Body of pancreas (tissue), 4 donors: ENCODE results near the gene KLHL29. TPM values are rescaled to one million over a fixed set of nuclear protein-coding genes. Genes with fewer than 3 reads are reported as not detected.

ENCODE experiments used
- ATAC-seq: fragments of 150-250 bp; one replicate; pipeline ENCODE4 v1.9.1; 2016
- DNase-seq, 4 donors: peaks; one replicate each; pipeline ENCODE4 v3.0.0-alpha.2; 2019
- H3K27ac ChIP-seq, 4 donors: fragments of 200-600 bp; sonication (generic); 1 replicate in 3 of 4; 2 replicates in 1 of 4; pipeline versions ENCODE4 v1.5.1 to v1.6.1; 2016 to 2019; ENCODE audit warnings: mild to moderate bottlenecking in 1 of 4, mixed read lengths in 1 of 4, moderate library complexity in 1 of 4
- H3K27me3 ChIP-seq, 2 donors: fragments of 200-600 bp; sonication (generic); one replicate each; pipeline ENCODE4 v1.6.0; 2016; ENCODE audit warnings: mild to moderate bottlenecking in 1 of 2
- H3K36me3 ChIP-seq, 2 donors: fragments of 200-600 bp; sonication (generic); replicated peaks in 1 of 2; 2 replicates each; pipeline ENCODE4 v1.5.1; 2016; ENCODE audit warnings: low read depth in 2 of 2; ENCODE audit not compliant: insufficient read depth in 1 of 2
- H3K4me1 ChIP-seq: fragments of 200-600 bp; sonication (generic); one replicate; pipeline ENCODE4 v1.6.0; 2016
- H3K4me3 ChIP-seq, 2 donors: fragments of 200-600 bp; sonication (generic); 1 replicate in 1 of 2; 2 replicates in 1 of 2; pipeline ENCODE4 v1.5.1; 2016 to 2019
- H3K9me3 ChIP-seq, 3 donors: fragments of 200-600 bp; sonication (generic); 1 replicate in 2 of 3; 2 replicates in 1 of 3; pipeline ENCODE4 v1.5.1; 2016
- CTCF ChIP-seq, 7 experiments: fragments of 450-650 bp in 4 of 7; fragments of 200-600 bp in 3 of 7; sonication (generic) in 3 of 7; IDR thresholded peaks; one replicate each; pipeline ENCODE4 v1.5.1; 2016 to 2019; ENCODE audit warnings: antibody characterized with exemption in 7 of 7
- POLR2A ChIP-seq, 3 donors: fragments of 450-650 bp; IDR thresholded peaks; one replicate each; pipeline ENCODE4 v1.6.1; 2016; ENCODE audit warnings: antibody characterized with exemption in 3 of 3, mild to moderate bottlenecking in 2 of 3
- WGBS, 2 donors: methylation state at CpG; one replicate each; pipeline ENCODE4 v1.1.5; 2017; 5-methylcytosine and 5-hydroxymethylcytosine counted together
- intact Hi-C: fragments of 100-400 bp; cut with DNase I; formaldehyde crosslinking; loops from one replicate; pipeline ENCODE4 v1.15.1; 2023
- total RNA-seq, 2 donors: library from RNA; depleted of rRNA; stranded (reverse); fragments of >200 nt; gene quantifications; one replicate each; pipeline ENCODE4 v1.1.0, GENCODE V29; 2016

KLHL29 gene
- total RNA-seq, 2 donors from 2014 or later, result 4.0 to 4.4 TPM

DNA sequence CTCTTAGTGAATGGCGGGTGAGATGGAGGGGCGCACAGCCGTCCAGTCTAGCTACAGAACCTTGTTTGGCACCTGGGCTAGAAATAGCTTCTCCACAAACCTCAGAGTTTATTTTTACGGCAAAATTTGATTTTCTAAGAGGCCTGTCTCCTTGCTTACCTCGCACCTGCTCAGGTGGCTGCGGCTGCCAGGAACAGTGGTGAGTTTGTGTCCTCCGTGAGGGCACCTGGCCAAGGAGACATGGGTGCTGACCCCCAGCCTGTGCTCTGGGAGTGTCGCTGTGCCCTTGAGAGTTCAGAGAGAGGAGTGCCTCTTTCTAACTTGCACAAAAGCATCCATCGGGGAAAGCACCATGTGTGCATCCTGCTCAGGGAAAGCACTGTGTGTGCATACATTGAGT lies 97.2 kb downstream of the KLHL29 start:
- Histone ChIP-seq H3K9me3 (no peaks in the 10 kb centered on the region), H3K27ac (peak overlapping the region in 2 of 4 donors; percentile 75 to 85), H3K4me3 (no peak overlapping the region), H3K4me1 (peaks cover 42% of the 10 kb centered on the region), H3K27me3 (no peaks in the 10 kb centered on the region), H3K36me3 (no peaks in the 10 kb centered on the region)
- DNase-seq (peak in 1 of 4 donors; percentile 13), ATAC-seq (no peak)
- intact Hi-C loops, result no loop called here
- TF ChIP-seq POLR2A (IDR thresholded peaks at IDR 0.05) (no peak), CTCF (IDR thresholded peaks at IDR 0.05) (no peak)
- 47 to 64% methylated on average over 8 to 9 of the region's 9 CpGs for WGBS, 2 donors

DNA sequence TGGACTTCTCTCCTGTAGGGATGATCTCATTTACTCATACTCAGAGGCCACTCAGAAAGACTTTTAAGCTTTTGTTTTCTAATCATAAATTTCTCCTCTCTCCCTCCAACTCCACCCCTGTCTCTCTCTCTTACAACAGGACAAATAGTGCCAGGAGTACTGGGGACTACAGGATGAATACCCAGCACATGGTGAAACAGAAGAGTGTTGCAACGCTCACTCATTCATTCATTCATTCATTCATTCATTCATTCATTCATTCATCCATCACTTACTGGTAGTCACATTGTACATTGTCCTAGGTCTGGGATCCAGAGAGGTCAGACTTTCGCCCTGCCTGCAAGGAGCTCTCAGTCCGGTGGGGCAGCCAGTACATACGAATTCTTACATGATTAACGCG lies 97.6 kb downstream of the KLHL29 start:
- Histone ChIP-seq H3K4me3 (no peak overlapping the region), H3K4me1 (peaks cover 42% of the 10 kb centered on the region), H3K9me3 (no peaks in the 10 kb centered on the region), H3K27ac (no peak overlapping the region), H3K27me3 (no peaks in the 10 kb centered on the region), H3K36me3 (no peaks in the 10 kb centered on the region)
- TF ChIP-seq CTCF (IDR thresholded peaks at IDR 0.05) (no peak), POLR2A (IDR thresholded peaks at IDR 0.05) (no peak)
- 74 to 79% methylated on average over 6 of the region's 6 CpGs for WGBS, 2 donors
- ATAC-seq (no peak), DNase-seq (no peak)
- intact Hi-C loops, result no loop called here

DNA sequence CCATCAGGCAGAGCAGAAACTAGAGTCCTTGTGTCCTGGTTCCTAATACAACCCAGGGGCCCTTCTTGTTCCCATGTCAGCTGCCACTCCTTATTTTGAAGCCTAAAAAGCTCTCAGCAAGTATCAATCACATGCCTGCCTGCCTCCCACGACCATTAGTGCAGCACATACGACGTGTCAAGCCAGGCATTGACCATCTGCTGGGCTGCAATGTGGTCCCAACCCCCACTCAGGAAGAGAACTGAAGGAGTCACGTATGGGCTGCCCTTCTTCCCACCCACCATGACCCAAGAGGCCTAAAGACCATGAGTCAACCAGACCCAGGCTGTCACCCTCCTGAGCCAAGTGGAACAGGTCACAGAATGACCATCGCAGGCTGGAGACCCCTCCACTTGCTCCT lies 98.8 kb downstream of the KLHL29 start:
- no peak overlapping the region for H3K4me3 ChIP-seq
- intact Hi-C loops, result no loop called here
- TF ChIP-seq POLR2A (IDR thresholded peaks at IDR 0.05) (no peak), CTCF (IDR thresholded peaks at IDR 0.05) (no peak)
- H3K9me3 ChIP-seq, result no peaks in the 10 kb centered on the region
- peaks cover 42% of the 10 kb centered on the region for H3K4me1 ChIP-seq
- ATAC-seq, result no peak
- 45 to 58% methylated on average over 5 of the region's 5 CpGs for WGBS, 2 donors
- peak overlapping the region; percentile 13 to 70 (median 56) for H3K27ac ChIP-seq
- H3K36me3 ChIP-seq, result no peaks in the 10 kb centered on the region
- no peak for DNase-seq
- H3K27me3 ChIP-seq, result no peaks in the 10 kb centered on the region

DNA sequence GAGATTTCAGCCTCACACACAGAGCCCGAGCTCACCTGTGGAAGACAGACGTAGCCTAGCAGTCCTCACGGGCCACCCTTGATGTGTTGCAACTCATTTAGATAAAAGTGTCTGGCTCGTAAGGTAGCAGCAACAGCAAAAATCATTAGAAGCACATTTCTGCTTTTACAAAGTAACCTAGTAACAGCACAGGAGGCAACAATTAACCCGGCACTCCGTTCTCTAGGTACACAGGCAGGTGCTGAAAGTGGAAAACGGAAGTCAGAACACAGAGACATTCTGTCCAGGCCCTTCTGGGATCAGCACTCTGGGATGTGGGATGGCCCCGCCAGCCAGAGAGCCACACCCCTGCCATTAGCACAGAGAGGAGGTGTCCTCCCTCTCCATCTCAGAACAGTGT lies 99.3 kb downstream of the KLHL29 start:
- peak in 3 of 4 donors; percentile 47 to 66 (median 52) for DNase-seq
- TF ChIP-seq POLR2A (IDR thresholded peaks at IDR 0.05) (no peak), CTCF (IDR thresholded peaks at IDR 0.05) (no peak)
- H3K4me3 ChIP-seq, result no peak overlapping the region
- no peaks in the 10 kb centered on the region for H3K27me3 ChIP-seq
- intact Hi-C loops, result no loop called here
- H3K9me3 ChIP-seq, result no peaks in the 10 kb centered on the region
- peaks cover 42% of the 10 kb centered on the region for H3K4me1 ChIP-seq
- H3K27ac ChIP-seq, result peak overlapping the region; percentile 13 to 70 (median 56)
- no peaks in the 10 kb centered on the region for H3K36me3 ChIP-seq
- WGBS, 2 donors, result 36 to 46% methylated on average over 8 of the region's 8 CpGs
- peak; percentile 39 for ATAC-seq

DNA sequence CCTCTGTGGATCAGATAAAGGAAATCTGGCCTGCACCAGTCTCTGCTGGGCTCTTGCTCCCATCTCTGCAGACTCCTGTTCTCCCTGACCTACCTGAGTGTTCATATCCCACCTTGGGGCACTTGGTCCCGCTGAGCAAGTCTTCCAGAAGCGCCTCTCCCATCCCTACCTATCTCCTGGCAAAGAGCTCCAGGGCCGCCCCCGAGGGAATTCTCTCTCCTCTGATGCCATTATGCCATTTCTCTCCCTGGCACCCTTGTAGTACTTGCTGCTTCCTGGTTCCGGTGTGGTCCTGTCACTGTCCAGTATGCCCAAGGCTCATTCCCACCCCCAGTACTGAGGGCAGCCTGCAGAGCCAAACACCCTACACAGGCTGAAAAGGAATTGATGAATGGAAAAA lies 99.8 kb downstream of the KLHL29 start:
- H3K4me1 ChIP-seq, result peaks cover 42% of the 10 kb centered on the region
- no peak for ATAC-seq
- no peak for DNase-seq
- H3K4me3 ChIP-seq, result no peak overlapping the region
- no peaks in the 10 kb centered on the region for H3K9me3 ChIP-seq
- H3K36me3 ChIP-seq, result no peaks in the 10 kb centered on the region
- 47 to 54% methylated on average over 5 of the region's 5 CpGs for whole genome bisulfite sequencing, 2 donors
- H3K27me3 ChIP-seq, result no peaks in the 10 kb centered on the region
- intact Hi-C loops, result no loop called here
- peak overlapping the region in 3 of 4 donors; percentile 21 to 70 (median 60) for H3K27ac ChIP-seq
- TF ChIP-seq CTCF (IDR thresholded peaks at IDR 0.05) (no peak), POLR2A (IDR thresholded peaks at IDR 0.05) (no peak)
